ENCODE data around the gene SAPCD2.

- TF ChIP-seq CTCF (IDR thresholded peaks at IDR 0.05; ENCODE audit: low read length) (no peak), EZH2 (IDR thresholded peaks at IDR 0.05; ENCODE audit: borderline replicate concordance, low read length) (no peak)
Observed at GRCh38 chr9:137116027-137116507, 45.7 kb upstream of the SAPCD2 start.
